GM12878 (cell line): ENCODE data around the gene TMIGD3. TPM values are rescaled to one million over a fixed set of nuclear protein-coding genes. Genes with fewer than 3 reads are reported as not detected.

Source experiments
- ATF7 ChIP-seq: fragments of 450-650 bp; IDR thresholded peaks from 2 replicates; pipeline ENCODE4 v1.6.1; 2016; ENCODE audit warnings: low read depth, mild to moderate bottlenecking
- CREB1 ChIP-seq: IDR thresholded peaks from 2 replicates; pipeline ENCODE4 v1.6.1; 2012; ENCODE audit warnings: low read depth, mild to moderate bottlenecking, inconsistent platforms
- E4F1 ChIP-seq: fragments of 450-650 bp; IDR thresholded peaks from 2 replicates; pipeline ENCODE4 v1.6.1; 2018; ENCODE audit warnings: borderline replicate concordance, mild to moderate bottlenecking; ENCODE audit not compliant: partially characterized antibody
- HDGF ChIP-seq: fragments of 450-650 bp; IDR thresholded peaks from 2 replicates; pipeline ENCODE4 v1.6.1; 2016; ENCODE audit warnings: antibody characterized with exemption
- IKZF1 ChIP-seq: fragments of 450-650 bp; conservative IDR thresholded peaks from 2 replicates; pipeline ENCODE4 v1.6.1; 2017; ENCODE audit warnings: antibody characterized with exemption, mild to moderate bottlenecking
- IRF4 ChIP-seq: IDR thresholded peaks from 2 replicates; pipeline ENCODE4 v1.6.1; 2011; ENCODE audit warnings: low read depth, low read length
- MTA2 ChIP-seq: fragments of 450-650 bp; IDR thresholded peaks from 2 replicates; pipeline ENCODE4 v1.6.1; 2016; ENCODE audit warnings: low read depth, mild to moderate bottlenecking, moderate library complexity
- NFIC ChIP-seq: IDR thresholded peaks from 2 replicates; pipeline ENCODE4 v1.6.1; 2012; ENCODE audit warnings: low read depth, mild to moderate bottlenecking, inconsistent platforms, low read length, moderate library complexity
- PAX5 ChIP-seq: IDR thresholded peaks from 2 replicates; pipeline ENCODE4 v1.6.1; 2011; ENCODE audit warnings: low read depth, low read length, borderline replicate concordance
- POU2F2 ChIP-seq: IDR thresholded peaks from 3 replicates; pipeline ENCODE4 v1.6.1; 2011; ENCODE audit warnings: low read depth, mild to moderate bottlenecking, low read length, borderline replicate concordance
- RFX5 ChIP-seq: IDR thresholded peaks from 2 replicates; pipeline ENCODE4 v1.6.1; 2011; ENCODE audit warnings: low read depth, low read length, improper control_type of control experiment
- RUNX3 ChIP-seq: IDR thresholded peaks from 2 replicates; pipeline ENCODE4 v1.6.1; 2012; ENCODE audit warnings: low read length, inconsistent platforms
- SIX5 ChIP-seq: IDR thresholded peaks from 2 replicates; pipeline ENCODE4 v1.6.1; 2011; ENCODE audit warnings: mild to moderate bottlenecking, low read depth, low read length, moderate library complexity; ENCODE audit not compliant: severe bottlenecking
- SUZ12 ChIP-seq: fragments of 200-600 bp; sonication (generic); IDR thresholded peaks from one replicate; pipeline ENCODE4 v1.6.1; 2018; ENCODE audit warnings: antibody characterized with exemption, mild to moderate bottlenecking; ENCODE audit not compliant: unreplicated experiment
- YBX1 ChIP-seq: fragments of 450-650 bp; IDR thresholded peaks from 2 replicates; pipeline ENCODE4 v1.6.1; 2016; ENCODE audit warnings: antibody characterized with exemption
- ZBED1 ChIP-seq: IDR thresholded peaks from 2 replicates; pipeline ENCODE4 v1.6.1; 2016; ENCODE audit warnings: borderline replicate concordance
- polyA plus RNA-seq, 11 experiments: library from polyadenylated mRNA; depleted of rRNA in 4 of 11; unstranded in 6 of 11; stranded (reverse) in 5 of 11; fragments of >200 nt; fragmentation: Nextera tagmentation in 4 of 11; fragmentation: Illumina TruSeq in 1 of 11; extraction: Ambion mirVana in 4 of 11; extraction: Trizol in 1 of 11; gene quantifications; 1 replicate in 1 of 11; 2 replicates in 10 of 11; pipeline versions ENCODE4 v1.2.1 to v1.2.3, GENCODE V29; 2011 to 2016; ENCODE audit warnings: inconsistent platforms in 2 of 11, missing spikeins in 2 of 11, low read depth in 1 of 11
- total RNA-seq, 4 experiments: library from RNA; depleted of rRNA in 3 of 4; stranded (reverse); fragments of >200 nt in 3 of 4; fragmentation: Illumina TruSeq in 1 of 4; extraction: Trizol in 1 of 4; gene quantifications; 2 replicates each; pipeline versions ENCODE4 v1.2.1 to v1.2.3, GENCODE V29; 2013 to 2021
- TF ChIP-seq, protein P1 (sequence below): fragments of 450-650 bp; formaldehyde crosslinking; IDR thresholded peaks from 2 replicates; pipeline ENCODE4 v1.4.0; 2022; ENCODE audit warnings: mild to moderate bottlenecking, moderate library complexity
- TF ChIP-seq, protein P2 (sequence below): fragments of 450-650 bp; IDR thresholded peaks from 2 replicates; pipeline ENCODE4 v1.6.1; 2017; ENCODE audit warnings: mild to moderate bottlenecking
- TF ChIP-seq, protein P3 (sequence below): IDR thresholded peaks from 2 replicates; pipeline ENCODE4 v1.6.1; 2011; ENCODE audit warnings: low read depth, mild to moderate bottlenecking, low read length, moderate library complexity, borderline replicate concordance; ENCODE audit errors: extremely low read depth

The TMIGD3 gene
- total and polyA plus RNA-seq, 10 of the 15 experiments (the other 5 are each of a cell fraction or from before 2014, with no cell fraction given): 0.17 TPM; not detected in 9

DNA sequence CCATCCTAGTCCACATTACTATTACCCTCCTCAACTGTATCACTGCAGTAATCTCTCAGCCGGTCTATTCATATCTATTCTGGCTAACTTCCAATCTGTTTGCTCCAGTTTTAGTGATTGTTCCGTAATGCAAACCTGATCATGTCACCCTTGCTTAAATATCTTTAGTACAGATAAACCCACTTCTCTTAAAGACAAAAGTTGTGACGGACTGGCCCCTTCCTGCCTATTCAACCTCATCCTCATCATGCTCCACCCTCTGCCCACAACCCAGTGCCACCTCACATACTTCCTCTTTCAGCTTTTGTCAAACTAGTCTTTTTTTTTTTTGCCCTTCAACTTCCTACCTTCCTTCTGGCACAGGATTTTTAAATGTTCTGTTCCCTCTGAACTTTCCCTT lies 32.4 kb downstream of the TMIGD3 start (continued):
- TF ChIP-seq POU2F2 (no peak), NFIC (no peak), IRF4 (no peak), E4F1 (no peak), RFX5 (no peak), YBX1 (no peak), SIX5 (no peak), RUNX3 (no peak; the same call in 1 of the 2 replicates), PAX5 (no peak), HDGF (0 out of 2 replicates have a peak, but pooled peaks have one; percentile 55), ATF7 (peak; percentile 17; the same call in 1 of the 2 replicates), SUZ12 (no peak), CREB1 (no peak), ZBED1 (no peak), IKZF1 (no peak), MTA2 (peak; percentile 41; the same call in 1 of the 2 replicates)
- TF ChIP-seq, protein P1, sequence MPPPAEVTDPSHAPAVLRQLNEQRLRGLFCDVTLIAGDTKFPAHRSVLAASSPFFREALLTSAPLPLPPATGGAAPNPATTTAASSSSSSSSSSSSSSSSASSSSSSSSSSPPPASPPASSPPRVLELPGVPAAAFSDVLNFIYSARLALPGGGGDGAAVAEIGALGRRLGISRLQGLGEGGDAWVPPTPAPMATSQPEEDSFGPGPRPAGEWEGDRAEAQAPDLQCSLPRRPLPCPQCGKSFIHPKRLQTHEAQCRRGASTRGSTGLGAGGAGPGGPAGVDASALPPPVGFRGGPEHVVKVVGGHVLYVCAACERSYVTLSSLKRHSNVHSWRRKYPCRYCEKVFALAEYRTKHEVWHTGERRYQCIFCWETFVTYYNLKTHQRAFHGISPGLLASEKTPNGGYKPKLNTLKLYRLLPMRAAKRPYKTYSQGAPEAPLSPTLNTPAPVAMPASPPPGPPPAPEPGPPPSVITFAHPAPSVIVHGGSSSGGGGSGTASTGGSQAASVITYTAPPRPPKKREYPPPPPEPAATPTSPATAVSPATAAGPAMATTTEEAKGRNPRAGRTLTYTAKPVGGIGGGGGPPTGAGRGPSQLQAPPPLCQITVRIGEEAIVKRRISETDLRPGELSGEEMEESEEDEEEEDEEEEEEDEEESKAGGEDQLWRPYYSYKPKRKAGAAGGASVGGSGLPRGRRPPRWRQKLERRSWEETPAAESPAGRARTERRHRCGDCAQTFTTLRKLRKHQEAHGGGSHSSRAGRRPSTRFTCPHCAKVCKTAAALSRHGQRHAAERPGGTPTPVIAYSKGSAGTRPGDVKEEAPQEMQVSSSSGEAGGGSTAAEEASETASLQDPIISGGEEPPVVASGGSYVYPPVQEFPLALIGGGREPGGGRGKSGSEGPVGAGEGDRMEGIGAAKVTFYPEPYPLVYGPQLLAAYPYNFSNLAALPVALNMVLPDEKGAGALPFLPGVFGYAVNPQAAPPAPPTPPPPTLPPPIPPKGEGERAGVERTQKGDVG (CRISPR knock-in tag): no peak
- TF ChIP-seq, protein P2, sequence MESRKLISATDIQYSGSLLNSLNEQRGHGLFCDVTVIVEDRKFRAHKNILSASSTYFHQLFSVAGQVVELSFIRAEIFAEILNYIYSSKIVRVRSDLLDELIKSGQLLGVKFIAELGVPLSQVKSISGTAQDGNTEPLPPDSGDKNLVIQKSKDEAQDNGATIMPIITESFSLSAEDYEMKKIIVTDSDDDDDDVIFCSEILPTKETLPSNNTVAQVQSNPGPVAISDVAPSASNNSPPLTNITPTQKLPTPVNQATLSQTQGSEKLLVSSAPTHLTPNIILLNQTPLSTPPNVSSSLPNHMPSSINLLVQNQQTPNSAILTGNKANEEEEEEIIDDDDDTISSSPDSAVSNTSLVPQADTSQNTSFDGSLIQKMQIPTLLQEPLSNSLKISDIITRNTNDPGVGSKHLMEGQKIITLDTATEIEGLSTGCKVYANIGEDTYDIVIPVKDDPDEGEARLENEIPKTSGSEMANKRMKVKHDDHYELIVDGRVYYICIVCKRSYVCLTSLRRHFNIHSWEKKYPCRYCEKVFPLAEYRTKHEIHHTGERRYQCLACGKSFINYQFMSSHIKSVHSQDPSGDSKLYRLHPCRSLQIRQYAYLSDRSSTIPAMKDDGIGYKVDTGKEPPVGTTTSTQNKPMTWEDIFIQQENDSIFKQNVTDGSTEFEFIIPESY: no peak
- TF ChIP-seq, protein P3, sequence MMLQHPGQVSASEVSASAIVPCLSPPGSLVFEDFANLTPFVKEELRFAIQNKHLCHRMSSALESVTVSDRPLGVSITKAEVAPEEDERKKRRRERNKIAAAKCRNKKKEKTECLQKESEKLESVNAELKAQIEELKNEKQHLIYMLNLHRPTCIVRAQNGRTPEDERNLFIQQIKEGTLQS: no peak
